PFSK-1 (cell line): ENCODE data around the gene TMEM163.

Experiments used
- FOXP2 ChIP-seq: optimal IDR thresholded peaks from 2 replicates; pipeline ENCODE3; 2011; ENCODE audit warnings: borderline replicate concordance, control low read depth, inconsistent platforms; ENCODE audit not compliant: insufficient read depth; ENCODE audit errors: extremely low read length, extremely low read depth
- POLR2AphosphoS5 ChIP-seq: IDR thresholded peaks from 2 replicates; pipeline ENCODE4 v1.6.1; 2012; ENCODE audit warnings: low read depth, mild to moderate bottlenecking, control low read depth, low read length, moderate library complexity
- REST ChIP-seq, 2 experiments: IDR thresholded peaks; 2 replicates each; pipeline versions ENCODE4 v1.6.1 to v1.8.0; 2011 to 2012; ENCODE audit warnings: low read depth in 2 of 2, low read length in 2 of 2, control low read depth in 1 of 2, inconsistent platforms in 1 of 2, mild to moderate bottlenecking in 1 of 2, moderate library complexity in 1 of 2; ENCODE audit not compliant: insufficient read depth in 1 of 2
- SIN3A ChIP-seq: IDR thresholded peaks from 2 replicates; pipeline ENCODE4 v1.6.1; 2012; ENCODE audit warnings: mild to moderate bottlenecking, low read length, moderate library complexity, borderline replicate concordance; ENCODE audit not compliant: insufficient read depth
- TAF1 ChIP-seq: IDR thresholded peaks from 2 replicates; pipeline ENCODE4 v1.6.1; 2012; ENCODE audit warnings: low read length, control low read depth, borderline replicate concordance; ENCODE audit not compliant: insufficient read depth

The TMEM163 gene

GRCh38 chr2:134558208-134558830 lies 160.5 kb downstream of the TMEM163 start:
- TF ChIP-seq POLR2AphosphoS5 (no peak), SIN3A (no peak), REST (IDR thresholded peaks at IDR 0.05; ENCODE audit: insufficient read depth in 1 of 2, low read depth in 2 of 2, low read length in 2 of 2) (no peak), FOXP2 (no peak), TAF1 (no peak)

DNA sequence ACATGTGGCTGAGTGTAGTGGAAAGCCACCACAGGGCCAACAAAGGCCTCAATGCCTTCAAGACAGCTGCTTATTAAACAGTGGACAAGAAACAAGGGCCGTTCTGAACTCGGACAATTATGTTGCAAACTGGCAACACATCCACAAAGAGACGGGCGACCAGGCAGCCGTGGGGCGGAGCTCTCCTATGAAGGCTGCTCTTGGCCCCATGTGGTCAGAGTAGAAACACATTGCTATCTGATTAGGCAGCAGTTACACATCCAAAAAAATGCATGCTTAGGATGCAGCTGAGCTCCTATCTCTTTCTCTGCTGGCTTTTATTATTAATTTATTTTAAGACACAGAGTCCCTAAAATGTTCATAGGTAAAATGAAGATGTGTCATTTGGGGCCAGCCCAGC lies 163.4 kb downstream of the TMEM163 start:
- TF ChIP-seq TAF1 (no peak), REST (IDR thresholded peaks at IDR 0.05; ENCODE audit: insufficient read depth in 1 of 2, low read depth in 2 of 2, low read length in 2 of 2) (no peak), SIN3A (no peak), POLR2AphosphoS5 (no peak), FOXP2 (no peak)

- no peak for TF ChIP-seq TAF1
- no peak for TF ChIP-seq POLR2AphosphoS5
- TF ChIP-seq FOXP2 = no peak
- TF ChIP-seq SIN3A = no peak
- TF ChIP-seq REST (IDR thresholded peaks at IDR 0.05; ENCODE audit: insufficient read depth in 1 of 2, low read depth in 2 of 2, low read length in 2 of 2) = no peak
Measured at GRCh38 chr2:134553657-134554056, 165.1 kb downstream of the TMEM163 start.

DNA sequence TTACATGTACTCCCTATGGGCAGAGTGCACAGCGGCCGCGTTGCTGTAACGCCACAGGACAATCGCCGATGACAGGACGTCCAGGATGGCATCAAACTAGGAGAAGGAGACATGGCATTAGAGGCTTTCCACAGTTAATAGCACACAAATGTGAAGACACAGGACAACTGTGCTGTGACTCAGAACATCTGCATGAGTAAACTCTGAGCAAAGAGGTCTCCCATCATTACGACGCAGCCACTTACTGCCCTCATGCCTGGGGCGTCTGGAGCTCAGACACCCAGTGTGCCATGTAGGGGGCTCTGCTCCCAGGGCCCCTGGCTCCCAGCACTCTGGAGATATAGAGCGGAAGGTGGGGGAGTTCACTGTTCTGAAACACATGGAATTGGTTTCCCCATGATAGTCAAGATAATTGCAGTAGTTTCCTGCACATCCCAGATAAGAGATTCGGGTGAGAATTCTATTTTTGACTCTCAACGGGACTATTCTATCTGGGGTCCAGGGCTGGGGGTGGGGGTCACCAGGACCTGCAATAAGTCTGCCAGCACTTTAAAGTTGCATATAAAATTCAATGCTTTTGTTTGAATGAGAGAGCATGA lies 168.1 kb downstream of the TMEM163 start:
- TF ChIP-seq POLR2AphosphoS5 (no peak), TAF1 (no peak), FOXP2 (no peak), SIN3A (no peak), REST (IDR thresholded peaks at IDR 0.05; ENCODE audit: insufficient read depth in 1 of 2, low read depth in 2 of 2, low read length in 2 of 2) (no peak)

DNA sequence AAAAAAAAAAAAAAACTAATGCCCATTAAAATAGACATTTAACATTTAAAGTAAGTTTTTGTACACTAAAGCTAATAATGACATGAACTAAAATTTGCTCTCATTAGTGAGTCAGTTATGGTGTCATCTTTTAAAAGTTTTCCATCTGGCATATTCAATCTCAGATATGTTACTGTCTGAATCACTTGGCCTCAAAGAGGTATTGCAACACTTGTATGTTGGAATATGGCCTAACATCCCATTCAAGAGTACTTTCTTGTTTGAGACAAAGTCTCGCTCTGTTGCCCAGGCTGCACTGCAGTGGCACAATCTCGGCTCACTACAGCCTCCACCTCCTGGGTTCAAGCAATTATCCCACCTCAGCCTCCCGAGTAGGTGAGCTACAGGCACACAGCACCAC lies 169.7 kb downstream of the TMEM163 start:
- TF ChIP-seq TAF1 (no peak), FOXP2 (no peak), REST (IDR thresholded peaks at IDR 0.05; ENCODE audit: insufficient read depth in 1 of 2, low read depth in 2 of 2, low read length in 2 of 2) (no peak)
